Heart right ventricle (tissue), 16 donors: ENCODE measurements around the gene GMPR. TPM values are rescaled to one million over a fixed set of nuclear protein-coding genes. Genes with fewer than 3 reads are reported as not detected.

ENCODE experiments used
- ATAC-seq, 8 donors: fragments of 200-7000 bp; cut with Tn5 transposase; one replicate each; pipeline ENCODE4 v1.9.1; 2020; ENCODE audit warnings: mild to moderate bottlenecking in 8 of 8, moderate library complexity in 8 of 8, moderate number of reproducible peaks in 1 of 8
- DNase-seq, 2 donors: peaks; one replicate each; pipeline ENCODE4 v3.0.0-alpha.2; 2020
- H3K27ac ChIP-seq, 10 donors: fragments of 200-600 bp; sonication (generic) in 2 of 10; one replicate each; pipeline versions ENCODE4 v1.5.0 to v1.8.0; 2020 to 2022; ENCODE audit warnings: mild to moderate bottlenecking in 3 of 10
- H3K27me3 ChIP-seq, 7 donors: fragments of 200-600 bp; one replicate each; pipeline ENCODE4 v1.8.0; 2021 to 2022; ENCODE audit warnings: mild to moderate bottlenecking in 2 of 7
- H3K36me3 ChIP-seq, 9 donors: fragments of 200-600 bp; sonication (generic) in 1 of 9; one replicate each; pipeline versions ENCODE4 v1.5.0 to v1.8.0; 2020 to 2022; ENCODE audit warnings: mild to moderate bottlenecking in 2 of 9
- H3K4me1 ChIP-seq, 9 donors: fragments of 200-600 bp; sonication (generic) in 1 of 9; one replicate each; pipeline versions ENCODE4 v1.5.0 to v1.8.0; 2020 to 2022; ENCODE audit warnings: mild to moderate bottlenecking in 4 of 9
- H3K4me3 ChIP-seq, 10 donors: fragments of 200-600 bp; sonication (generic) in 2 of 10; one replicate each; pipeline versions ENCODE4 v1.5.0 to v1.8.0; 2020 to 2022; ENCODE audit warnings: mild to moderate bottlenecking in 7 of 10, moderate library complexity in 2 of 10
- H3K9me3 ChIP-seq, 11 donors: fragments of 200-600 bp in 10 of 11; sonication (generic) in 2 of 11; one replicate each; pipeline versions ENCODE4 v1.5.0 to v1.8.0; 2013 to 2022; ENCODE audit warnings: mild to moderate bottlenecking in 2 of 11, control low read depth in 1 of 11, moderate library complexity in 1 of 11
- CTCF ChIP-seq, 9 donors: fragments of 200-600 bp; sonication (generic) in 2 of 9; IDR thresholded peaks; one replicate each; pipeline versions ENCODE4 v1.5.0 to v1.8.0; 2021 to 2022; ENCODE audit warnings: antibody characterized with exemption in 9 of 9, mild to moderate bottlenecking in 5 of 9, moderate library complexity in 1 of 9
- WGBS, 2 donors: extraction: QIAGEN DNeasy Blood & Tissue Kit; methylation state at CpG; one replicate each; pipeline ENCODE4 v1.1.7; 2013; ENCODE audit warnings: inconsistent platforms in 1 of 2; 5-methylcytosine and 5-hydroxymethylcytosine counted together
- intact Hi-C, 10 donors: fragments of 100-400 bp; cut with DNase I; formaldehyde crosslinking; loops; one replicate each; pipeline versions ENCODE4 v1.11.1 to v1.14.2; 2022
- polyA plus RNA-seq, 2 donors: library from polyadenylated mRNA; stranded (reverse); fragments of 200-250 nt; gene quantifications; one replicate each; pipeline ENCODE4 v1.2.3, GENCODE V29; 2013
- total RNA-seq, 10 donors: library from RNA; stranded (reverse); fragmentation: NEBNext Ultra II Directional in 3 of 10; extraction: Animal tissue kit (Norgen Biotek cat#: 25700) in 3 of 10; gene quantifications; one replicate each; pipeline versions ENCODE4 v1.2.1 to v1.2.4, GENCODE V29; 2021 to 2023
- donor health status: Arrhythmogenic right ventricular cardiomyopathy.
- donor health status: ischemic (EF 13 %, LVEDD 7.1; RV severe dilation, severe dysfunction).
- donor health status: healthy with polysubstance abuse.
- donor health status: DM: no; HTN: yes; CAD: no.
- donor health status: DM: no; HTN: no; CAD: no.
- donor health status: ischemic (EF 25% LVEDD 6.9; RV normal size, moderate dysfunction).
- donor health status: ischemic (EF 25% LVEDD 5.7; RV mildly dilated, moderate dysfunction).
- donor health status: healthy.
- donor health status: DM: yes; HTN: yes; CAD: no.
- donor health status: Ischemic cardiomyopathy.
- donor health status: ischemic (EF 35%, LVEDD 5.7; RV mildly dilated, moderate dysfunction).
- donor health status: nonischemic (EF 11% LVEDD 7.7; RV severe dilation, severe dysfunction).
- donor health status: DM: yes; HTN: yes; CAD: no.
- donor health status: PGD.
- donor health status: ischemic (EF 29% LVEDD 5.4; RV normal size, mild dysfunction).
- donor health status: nonischemic (EF 23%, LVEDD 6.1; RV moderate dilation, normal function).

The GMPR gene
- total and polyA plus RNA-seq, 12 donors, result 74.1 to 334 (median 104) TPM

DNA sequence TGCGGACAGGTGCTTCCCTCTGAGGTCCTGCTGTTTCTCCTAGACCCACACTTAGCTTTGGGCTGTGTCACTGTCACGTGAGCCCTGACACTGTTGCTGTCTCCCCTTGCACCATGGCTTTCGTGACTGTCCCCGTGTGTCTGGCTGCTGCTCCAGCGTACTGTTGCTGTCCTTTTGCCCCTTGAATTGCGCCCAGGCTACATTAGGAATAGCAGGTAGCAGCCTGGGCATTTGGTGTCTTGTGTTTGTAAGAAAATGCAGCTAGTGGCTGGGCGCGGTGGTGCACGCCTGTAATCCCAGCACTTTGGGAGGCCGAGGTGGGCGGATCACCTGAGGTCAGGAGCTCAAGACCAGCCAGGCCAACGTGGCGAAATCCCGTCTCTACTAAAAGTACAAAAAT lies 46.1 kb downstream of the GMPR start:
- peaks cover 0 to 27% (median 0%) of the 10 kb centered on the region in 9 donors for H3K36me3 ChIP-seq
- H3K9me3 ChIP-seq, result no peaks in the 10 kb centered on the region
- DNase-seq (no peak), ATAC-seq (no peak)
- H3K4me1 ChIP-seq, result peaks cover 0 to 4% (median 0%) of the 10 kb centered on the region in 9 donors
- no peak for TF ChIP-seq CTCF (IDR thresholded peaks at IDR 0.05)
- no peaks in the 10 kb centered on the region for H3K27me3 ChIP-seq
- no peak overlapping the region for H3K4me3 ChIP-seq
- intact Hi-C loops, result no loop called here
- WGBS, 2 donors, result 96% methylated on average over 14 of the region's 14 CpGs
- H3K27ac ChIP-seq, result no peak overlapping the region

DNA sequence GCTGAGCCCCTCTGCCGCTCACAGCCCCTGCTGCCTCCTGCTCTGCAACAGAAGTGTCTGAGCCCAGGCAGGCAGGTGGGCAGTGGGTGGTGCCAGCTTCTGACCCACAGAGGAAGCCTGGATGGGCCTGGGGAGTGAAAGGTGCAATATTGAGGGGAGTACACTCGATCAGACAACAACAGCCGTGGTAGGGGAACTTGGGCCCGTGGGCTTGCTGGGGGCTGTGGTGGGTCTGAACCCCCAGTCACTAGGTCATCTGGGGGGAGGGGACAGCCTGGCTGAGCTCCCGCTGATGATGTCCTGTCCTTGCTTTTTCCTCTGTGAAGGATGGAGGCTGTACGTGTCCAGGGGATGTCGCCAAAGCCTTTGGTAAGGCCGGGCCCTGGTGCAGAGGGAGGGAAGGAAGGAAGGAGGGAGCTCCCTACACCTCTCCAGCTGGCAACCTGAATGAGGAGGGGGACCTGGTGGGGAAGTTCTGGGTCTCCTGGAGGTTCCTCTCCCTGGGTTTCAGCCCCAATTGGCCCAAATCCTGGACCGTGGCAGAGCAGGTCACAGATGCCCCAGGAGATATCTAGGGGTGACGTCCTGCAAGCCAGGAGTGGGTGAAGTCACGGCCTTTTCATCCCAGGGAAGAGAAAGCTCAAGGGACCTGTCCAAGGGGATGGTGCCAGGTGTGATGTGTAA lies 47.2 kb downstream of the GMPR start:
- intact Hi-C loops, result no loop called here
- WGBS, 2 donors, result 77 to 83% methylated on average over 11 of the region's 11 CpGs
- TF ChIP-seq CTCF (IDR thresholded peaks at IDR 0.05), result no peak
- H3K9me3 ChIP-seq, result no peaks in the 10 kb centered on the region
- peak in 3 of 8 donors; percentile 10 to 30 (median 23) for ATAC-seq
- H3K36me3 ChIP-seq, result peaks cover 0 to 23% (median 0%) of the 10 kb centered on the region in 9 donors
- H3K4me3 ChIP-seq, result no peak overlapping the region
- H3K27me3 ChIP-seq, result no peaks in the 10 kb centered on the region
- DNase-seq, result no peak
- peaks cover 0 to 4% (median 0%) of the 10 kb centered on the region in 9 donors for H3K4me1 ChIP-seq
- H3K27ac ChIP-seq, result no peak overlapping the region

- ATAC-seq, result peak in 7 of 8 donors; percentile 25 to 56 (median 44)
- Histone ChIP-seq H3K36me3 (peaks cover 0 to 25% (median 0%) of the 10 kb centered on the region in 9 donors), H3K27me3 (no peaks in the 10 kb centered on the region), H3K4me3 (no peak overlapping the region), H3K4me1 (peaks cover 0 to 4% (median 0%) of the 10 kb centered on the region in 9 donors), H3K27ac (no peak overlapping the region), H3K9me3 (no peaks in the 10 kb centered on the region)
- intact Hi-C loops, result no loop called here
- DNase-seq, result peak; percentile 12 to 42
- peak; percentile 44 to 79 (median 68) for TF ChIP-seq CTCF (IDR thresholded peaks at IDR 0.05)
- 44 to 48% methylated on average over 15 of the region's 15 CpGs for WGBS, 2 donors
Measured at GRCh38 chr6:16286151-16286522, 47.8 kb downstream of the GMPR start.

GRCh38 chr6:16288163-16288562 lies 49.8 kb downstream of the GMPR start:
- H3K4me1 ChIP-seq, result peaks cover 0 to 4% (median 0%) of the 10 kb centered on the region in 9 donors
- 96% methylated on average over 26 of the region's 26 CpGs for WGBS, 2 donors
- no peak overlapping the region for H3K4me3 ChIP-seq
- no peak for DNase-seq
- H3K27me3 ChIP-seq, result no peaks in the 10 kb centered on the region
- no peak for TF ChIP-seq CTCF (IDR thresholded peaks at IDR 0.05)
- no peak for ATAC-seq
- intact Hi-C loops, result no loop called here
- H3K9me3 ChIP-seq, result no peaks in the 10 kb centered on the region
- no peak overlapping the region for H3K27ac ChIP-seq
- H3K36me3 ChIP-seq, result peaks cover 0 to 32% (median 5%) of the 10 kb centered on the region in 9 donors
